ENCODE measurements around the gene LAMC3.

Gene LAMC3

DNA sequence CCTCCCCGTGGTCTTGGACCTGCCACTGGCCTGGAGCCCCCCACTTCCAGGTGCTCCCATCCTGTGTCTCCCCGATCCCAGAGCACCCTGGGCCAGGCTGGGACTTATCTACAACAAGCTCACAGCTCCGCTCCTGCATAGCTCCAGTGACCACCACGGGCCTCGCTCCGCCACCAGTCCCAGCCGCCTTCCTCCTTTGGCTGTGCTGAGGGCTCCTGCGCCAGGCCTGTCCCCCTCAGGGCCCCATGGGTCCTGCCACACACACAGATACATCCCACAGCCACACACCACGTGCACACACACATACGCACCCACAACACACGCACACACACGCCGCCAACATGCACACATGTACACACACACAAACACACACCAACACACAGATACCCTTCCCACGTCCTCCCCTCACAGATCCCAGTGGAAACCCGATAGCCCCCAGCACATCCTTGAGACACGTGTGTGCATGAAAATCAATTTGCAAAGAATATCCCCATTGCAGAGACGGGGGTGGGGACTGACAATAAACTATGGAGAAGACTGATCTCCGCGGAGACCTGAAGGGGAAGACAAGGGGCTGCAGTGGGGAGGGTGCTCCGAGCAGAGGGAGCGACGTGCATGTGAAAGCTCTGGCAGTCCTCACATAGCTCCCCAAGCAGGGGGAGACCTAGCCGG lies 18.5 kb upstream of the LAMC3 start:
- TF ChIP-seq, protein P1, sequence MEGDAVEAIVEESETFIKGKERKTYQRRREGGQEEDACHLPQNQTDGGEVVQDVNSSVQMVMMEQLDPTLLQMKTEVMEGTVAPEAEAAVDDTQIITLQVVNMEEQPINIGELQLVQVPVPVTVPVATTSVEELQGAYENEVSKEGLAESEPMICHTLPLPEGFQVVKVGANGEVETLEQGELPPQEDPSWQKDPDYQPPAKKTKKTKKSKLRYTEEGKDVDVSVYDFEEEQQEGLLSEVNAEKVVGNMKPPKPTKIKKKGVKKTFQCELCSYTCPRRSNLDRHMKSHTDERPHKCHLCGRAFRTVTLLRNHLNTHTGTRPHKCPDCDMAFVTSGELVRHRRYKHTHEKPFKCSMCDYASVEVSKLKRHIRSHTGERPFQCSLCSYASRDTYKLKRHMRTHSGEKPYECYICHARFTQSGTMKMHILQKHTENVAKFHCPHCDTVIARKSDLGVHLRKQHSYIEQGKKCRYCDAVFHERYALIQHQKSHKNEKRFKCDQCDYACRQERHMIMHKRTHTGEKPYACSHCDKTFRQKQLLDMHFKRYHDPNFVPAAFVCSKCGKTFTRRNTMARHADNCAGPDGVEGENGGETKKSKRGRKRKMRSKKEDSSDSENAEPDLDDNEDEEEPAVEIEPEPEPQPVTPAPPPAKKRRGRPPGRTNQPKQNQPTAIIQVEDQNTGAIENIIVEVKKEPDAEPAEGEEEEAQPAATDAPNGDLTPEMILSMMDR (IDR thresholded peaks at IDR 0.05) = no peak
- no peak for DNase-seq
- Histone ChIP-seq H3K9me3 (no peaks in the 10 kb centered on the region), H3K27ac (no peak overlapping the region), H3K27me3 (peaks cover 0 to 83% of the 10 kb centered on the region in 2 donors), H3K4me1 (no peaks in the 10 kb centered on the region), H3K4me3 (no peak overlapping the region), H3K36me3 (no peaks in the 10 kb centered on the region)
- intact Hi-C loops (cut with DNase I; ENCODE audit: low total_unique reads) = no loop called here

DNA sequence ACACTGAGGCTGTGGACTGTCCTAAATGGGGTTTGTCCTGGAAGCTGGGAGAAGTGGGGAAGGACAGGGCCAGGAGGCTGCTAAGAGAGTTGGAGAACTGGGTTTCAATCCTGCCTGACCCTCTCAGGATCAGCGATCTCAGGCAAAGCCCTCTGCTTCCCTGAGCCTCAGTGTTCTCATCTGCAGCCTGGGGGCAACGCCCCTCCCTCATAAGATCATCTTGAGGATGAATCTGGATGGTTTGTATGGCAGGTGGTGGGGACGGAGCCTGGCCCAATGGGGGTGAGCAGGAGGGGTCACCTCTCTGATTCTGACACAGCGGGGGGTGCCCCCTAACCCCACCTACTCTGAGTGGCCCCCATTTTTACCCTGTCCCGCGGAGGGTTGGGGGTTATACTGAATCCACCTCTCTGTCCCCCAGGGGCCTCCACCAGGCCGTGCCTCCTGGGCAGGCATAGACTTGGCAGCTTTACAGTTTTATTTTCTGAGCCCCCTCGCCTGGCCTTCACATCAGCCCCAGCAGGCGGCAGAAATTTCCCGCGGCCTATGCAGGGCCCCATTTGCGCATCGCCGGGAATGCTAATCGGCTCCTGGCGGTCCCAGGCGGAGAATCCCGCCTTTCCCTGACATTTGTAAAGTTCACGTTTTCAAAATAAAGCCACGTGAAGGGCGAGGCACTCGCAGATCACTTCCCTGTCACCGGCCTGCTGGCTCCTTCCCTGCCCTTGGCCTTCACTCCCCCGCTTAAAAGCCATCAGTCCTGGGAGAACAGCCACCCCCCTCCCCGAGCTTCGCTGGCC lies 17.8 kb upstream of the LAMC3 start:
- TF ChIP-seq, protein P1 (IDR thresholded peaks at IDR 0.05) = no peak
- Histone ChIP-seq H3K4me1 (no peaks in the 10 kb centered on the region), H3K27ac (no peak overlapping the region), H3K4me3 (no peak overlapping the region), H3K9me3 (no peaks in the 10 kb centered on the region), H3K27me3 (peaks cover 0 to 79% of the 10 kb centered on the region in 2 donors), H3K36me3 (no peaks in the 10 kb centered on the region)
- intact Hi-C loops (cut with DNase I; ENCODE audit: low total_unique reads) = no loop called here
- no peak for DNase-seq

DNA sequence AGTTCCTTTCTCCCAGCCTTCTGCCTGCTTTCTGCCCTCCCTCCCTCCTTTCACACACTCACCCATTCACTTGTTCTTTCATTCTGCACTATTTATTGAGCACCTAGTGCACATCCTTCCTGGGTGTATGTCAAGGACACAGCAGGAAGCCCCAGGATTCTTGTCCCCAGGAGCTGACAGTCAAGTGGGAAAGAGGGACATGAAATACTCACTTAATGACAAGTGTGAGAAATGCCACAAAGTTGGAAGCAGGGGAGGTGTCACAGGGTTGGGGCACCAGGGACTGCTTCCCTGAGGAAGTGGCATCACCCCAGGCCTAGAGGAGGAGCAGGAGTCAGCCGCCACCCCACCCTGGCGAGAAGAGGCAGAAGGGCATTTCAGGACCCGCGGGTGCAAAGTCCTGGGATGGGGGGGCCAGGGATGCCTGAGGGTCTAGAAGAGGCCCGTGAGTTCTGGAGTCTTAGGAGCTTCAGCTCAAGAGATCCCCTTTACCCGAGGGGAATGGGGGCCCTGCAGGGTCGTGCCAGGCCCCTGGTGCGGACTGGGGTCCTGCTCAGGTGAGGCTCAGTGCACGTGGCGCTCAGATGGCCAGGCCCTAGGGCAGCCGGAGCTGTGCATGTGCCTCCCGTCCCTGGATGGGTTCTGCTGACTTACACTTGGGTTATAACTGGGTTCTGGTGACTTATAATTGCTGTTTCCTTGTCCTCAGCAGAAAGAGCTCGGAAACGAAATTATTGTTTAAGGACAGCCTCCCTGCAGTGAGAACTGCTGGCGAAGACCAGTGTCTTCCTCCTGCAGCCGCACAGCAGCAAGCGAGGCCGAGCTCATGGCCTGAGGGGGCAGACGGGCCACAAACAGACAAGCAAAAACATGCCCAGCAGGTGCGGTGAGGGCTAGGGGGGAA lies 16.9 kb upstream of the LAMC3 start:
- DNase-seq = no peak
- intact Hi-C loops (cut with DNase I; ENCODE audit: low total_unique reads) = no loop called here
- H3K4me1 ChIP-seq = no peaks in the 10 kb centered on the region
- TF ChIP-seq, protein P1 (IDR thresholded peaks at IDR 0.05) = no peak
- H3K9me3 ChIP-seq = no peaks in the 10 kb centered on the region
- H3K27me3 ChIP-seq = peaks cover 0 to 77% of the 10 kb centered on the region in 2 donors
- H3K36me3 ChIP-seq = no peaks in the 10 kb centered on the region
- no peak overlapping the region for H3K27ac ChIP-seq
- H3K4me3 ChIP-seq = no peak overlapping the region

DNA sequence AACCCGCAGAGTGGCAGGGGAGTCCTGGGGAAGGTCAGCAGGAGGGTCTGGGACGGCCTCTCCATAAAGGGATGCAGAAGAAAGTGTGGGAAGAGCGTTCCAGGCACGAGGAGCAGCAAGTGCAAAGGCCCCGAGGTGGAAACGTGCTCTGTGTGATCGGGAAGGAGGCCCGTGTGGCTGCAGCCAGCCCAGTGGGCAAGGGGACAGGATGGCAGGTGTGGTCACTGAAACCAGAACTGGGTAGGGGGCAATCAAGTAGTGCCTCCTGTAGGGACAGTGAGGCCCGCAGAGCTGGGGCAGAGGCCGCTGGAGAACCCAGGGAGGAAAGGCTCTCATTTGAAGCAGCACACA lies 16.3 kb upstream of the LAMC3 start:
- Histone ChIP-seq H3K27ac (no peak overlapping the region), H3K9me3 (no peaks in the 10 kb centered on the region), H3K27me3 (peaks cover 0 to 82% of the 10 kb centered on the region in 2 donors), H3K4me3 (no peak overlapping the region), H3K4me1 (no peaks in the 10 kb centered on the region), H3K36me3 (no peaks in the 10 kb centered on the region)
- TF ChIP-seq, protein P1 (IDR thresholded peaks at IDR 0.05) = no peak
- intact Hi-C loops (cut with DNase I; ENCODE audit: low total_unique reads) = no loop called here
- no peak for DNase-seq

DNA sequence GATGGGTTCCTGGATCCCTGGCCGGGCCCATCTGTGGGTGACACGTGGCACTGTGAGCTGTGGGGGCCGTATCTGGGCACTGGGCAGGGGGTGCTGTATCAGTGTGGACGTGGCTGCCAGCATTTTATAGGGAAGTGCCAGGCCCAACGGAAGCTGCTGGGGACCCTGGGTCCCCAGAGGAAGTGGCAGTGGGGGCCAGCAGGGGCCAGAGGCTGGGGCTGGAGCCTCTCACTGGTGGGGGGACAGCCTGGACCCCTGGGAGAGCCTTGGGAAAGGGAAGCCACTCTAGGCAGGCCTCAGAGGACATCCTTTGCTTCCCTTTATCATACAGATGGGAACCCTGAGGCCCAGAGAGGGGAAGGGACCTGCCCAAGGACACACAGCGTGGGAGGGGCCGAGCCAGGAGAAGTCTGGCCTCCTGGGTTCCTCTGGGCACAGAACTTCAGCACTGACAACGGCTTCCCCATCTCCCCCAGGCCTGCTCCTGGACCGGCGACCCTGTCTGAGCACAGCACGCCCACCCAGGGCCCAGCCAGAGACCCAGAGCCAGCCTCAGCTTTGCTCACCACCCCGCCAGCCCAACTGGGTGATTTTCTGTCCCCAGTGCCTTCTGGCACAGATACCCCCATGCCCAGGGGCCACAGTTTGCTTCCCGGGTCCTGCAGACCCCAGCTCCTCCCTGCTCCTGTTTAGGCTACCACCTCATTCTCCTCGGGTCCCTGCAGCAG lies 15.5 kb upstream of the LAMC3 start:
- Histone ChIP-seq H3K36me3 (no peaks in the 10 kb centered on the region), H3K27me3 (peaks cover 0 to 86% of the 10 kb centered on the region in 2 donors), H3K4me3 (no peak overlapping the region), H3K4me1 (no peaks in the 10 kb centered on the region), H3K27ac (no peak overlapping the region), H3K9me3 (no peaks in the 10 kb centered on the region)
- TF ChIP-seq, protein P1 (IDR thresholded peaks at IDR 0.05) = no peak
- intact Hi-C loops (cut with DNase I; ENCODE audit: low total_unique reads) = no loop called here
- DNase-seq = no peak

All from tibial artery (tissue), 4 donors.